K562 (cell line): ENCODE results near the gene BEND6. TPM values are rescaled to one million over a fixed set of nuclear protein-coding genes. Genes with fewer than 3 reads are reported as not detected.

Source experiments
- DNMT1 ChIP-seq: fragments of 450-650 bp; IDR thresholded peaks from 2 replicates; pipeline ENCODE4 v1.6.1; 2016; ENCODE audit warnings: antibody characterized with exemption, mild to moderate bottlenecking
- KDM5B ChIP-seq: fragments of 200-600 bp; sonication (generic); IDR thresholded peaks from 2 replicates; pipeline ENCODE4 v1.6.1; 2012; ENCODE audit warnings: low read depth, mild to moderate bottlenecking, moderate library complexity, low read length, control low read depth, inconsistent platforms; ENCODE audit not compliant: insufficient replicate concordance
- REST ChIP-seq, 2 experiments: fragments of 450-650 bp; formaldehyde crosslinking in 1 of 2; IDR thresholded peaks; 2 replicates each; pipeline versions ENCODE4 v1.4.0 to v1.6.1; 2014 to 2020; ENCODE audit warnings: mild to moderate bottlenecking in 2 of 2, borderline replicate concordance in 1 of 2, low read depth in 1 of 2
- YY1 ChIP-seq, 3 experiments: IDR thresholded peaks; 2 replicates each; pipeline ENCODE4 v1.6.1; 2011; ENCODE audit warnings: low read length in 2 of 3, mild to moderate bottlenecking in 2 of 3, moderate library complexity in 2 of 3, borderline replicate concordance in 1 of 3, control low read depth in 1 of 3, low read depth in 1 of 3; ENCODE audit not compliant: insufficient read depth in 3 of 3, insufficient replicate concordance in 2 of 3, control insufficient read depth in 1 of 3, insufficient read length in 1 of 3; ENCODE audit errors: extremely low read depth in 1 of 3
- ZNF311 ChIP-seq: fragments of 250-450 bp; sonication (Bioruptor Pico); IDR thresholded peaks from 2 replicates; pipeline ENCODE4 v1.4.0; 2020; ENCODE audit warnings: mild to moderate bottlenecking, moderate library complexity
- ZNF589 ChIP-seq: fragments of 200-800 bp; sonication (Bioruptor generic); IDR thresholded peaks from 2 replicates; pipeline ENCODE4 v1.6.1; 2016; ENCODE audit warnings: low read depth, missing genetic modification characterization, missing compliant biosample characterization
- polyA plus RNA-seq, 8 experiments: library from polyadenylated mRNA; depleted of rRNA in 4 of 8; stranded (reverse) in 5 of 8; unstranded in 3 of 8; fragments of >200 nt; fragmentation: Nextera tagmentation in 2 of 8; fragmentation: Illumina TruSeq in 1 of 8; extraction: Ambion mirVana in 2 of 8; extraction: Trizol in 1 of 8; gene quantifications; 2 replicates each; pipeline versions ENCODE4 v1.2.1 to v1.2.3, GENCODE V29; 2011 to 2014; ENCODE audit warnings: inconsistent platforms in 1 of 8, missing spikeins in 1 of 8
- total RNA-seq, 7 experiments: library from RNA; depleted of rRNA in 6 of 7; stranded (reverse); fragments of >200 nt in 6 of 7; fragmentation: Illumina TruSeq in 2 of 7; extraction: Trizol in 2 of 7; gene quantifications; 2 replicates each; pipeline versions ENCODE4 v1.2.1 to v1.2.3, GENCODE V29; 2011 to 2021; ENCODE audit warnings: low replicate concordance in 1 of 7
- TF ChIP-seq, protein P1 (sequence below): sonication (generic); formaldehyde crosslinking; IDR thresholded peaks from 2 replicates; pipeline ENCODE4 v1.8.0; 2022; ENCODE audit warnings: mild to moderate bottlenecking, missing genetic modification reagents
- TF ChIP-seq, protein P2 (sequence below): fragments of 450-650 bp; formaldehyde crosslinking; IDR thresholded peaks from 2 replicates; pipeline ENCODE4 v1.4.0; 2020; ENCODE audit warnings: mild to moderate bottlenecking, moderate library complexity

Gene BEND6
- total and polyA plus RNA-seq, 9 of the 15 experiments (the other 6 are each of a cell fraction or from before 2014, with no cell fraction given): 0.37 to 4.0 (median 1.1) TPM

DNA sequence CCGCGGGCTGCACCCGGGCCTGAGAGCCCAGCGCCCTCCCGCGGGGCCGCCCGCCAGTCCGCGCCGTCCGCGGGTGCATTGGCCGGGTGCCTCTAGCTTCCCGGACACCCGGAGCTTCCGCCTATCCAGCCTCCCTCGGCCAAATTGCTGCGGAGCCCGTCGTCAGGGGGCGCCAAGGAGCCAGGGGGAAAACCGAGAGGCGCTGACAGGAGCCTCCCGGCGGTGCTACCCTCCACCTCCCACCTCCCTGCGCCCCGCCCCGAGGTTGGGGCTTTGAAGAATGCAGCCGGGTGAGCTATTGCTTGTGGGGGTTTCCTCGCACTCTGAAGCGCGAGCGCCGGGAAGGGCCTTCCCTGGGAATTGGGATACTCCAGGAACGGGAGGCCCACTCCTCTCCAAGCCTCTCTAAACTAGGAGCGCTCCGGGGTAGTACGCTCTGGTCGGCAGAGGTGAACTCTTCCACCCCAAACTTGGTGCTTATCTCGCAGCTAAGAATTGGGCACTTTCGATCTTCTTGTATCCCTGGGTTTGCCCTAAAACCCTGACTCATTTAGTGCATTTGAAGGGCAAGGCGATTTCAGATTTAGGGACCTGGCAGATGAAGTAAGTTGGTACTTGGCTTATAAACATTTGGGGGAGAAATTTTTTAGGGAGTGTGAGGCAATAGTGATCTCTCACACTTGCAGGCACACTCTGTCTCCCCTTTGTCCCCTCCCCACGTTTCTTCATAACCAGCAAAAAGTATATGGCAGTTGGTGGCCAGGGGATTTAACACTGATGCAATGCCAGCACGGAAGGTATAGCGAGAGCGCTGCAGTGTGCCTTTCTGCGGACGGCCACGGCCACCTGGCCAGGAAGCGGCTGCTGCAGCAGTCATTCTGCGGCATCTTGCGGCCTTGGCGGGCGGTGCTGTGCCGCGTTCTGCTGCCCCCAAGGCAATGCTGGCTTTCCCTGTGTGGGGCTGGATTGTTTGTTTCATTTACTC is 556 bp downstream of the BEND6 start (continued):
- TF ChIP-seq, protein P1, sequence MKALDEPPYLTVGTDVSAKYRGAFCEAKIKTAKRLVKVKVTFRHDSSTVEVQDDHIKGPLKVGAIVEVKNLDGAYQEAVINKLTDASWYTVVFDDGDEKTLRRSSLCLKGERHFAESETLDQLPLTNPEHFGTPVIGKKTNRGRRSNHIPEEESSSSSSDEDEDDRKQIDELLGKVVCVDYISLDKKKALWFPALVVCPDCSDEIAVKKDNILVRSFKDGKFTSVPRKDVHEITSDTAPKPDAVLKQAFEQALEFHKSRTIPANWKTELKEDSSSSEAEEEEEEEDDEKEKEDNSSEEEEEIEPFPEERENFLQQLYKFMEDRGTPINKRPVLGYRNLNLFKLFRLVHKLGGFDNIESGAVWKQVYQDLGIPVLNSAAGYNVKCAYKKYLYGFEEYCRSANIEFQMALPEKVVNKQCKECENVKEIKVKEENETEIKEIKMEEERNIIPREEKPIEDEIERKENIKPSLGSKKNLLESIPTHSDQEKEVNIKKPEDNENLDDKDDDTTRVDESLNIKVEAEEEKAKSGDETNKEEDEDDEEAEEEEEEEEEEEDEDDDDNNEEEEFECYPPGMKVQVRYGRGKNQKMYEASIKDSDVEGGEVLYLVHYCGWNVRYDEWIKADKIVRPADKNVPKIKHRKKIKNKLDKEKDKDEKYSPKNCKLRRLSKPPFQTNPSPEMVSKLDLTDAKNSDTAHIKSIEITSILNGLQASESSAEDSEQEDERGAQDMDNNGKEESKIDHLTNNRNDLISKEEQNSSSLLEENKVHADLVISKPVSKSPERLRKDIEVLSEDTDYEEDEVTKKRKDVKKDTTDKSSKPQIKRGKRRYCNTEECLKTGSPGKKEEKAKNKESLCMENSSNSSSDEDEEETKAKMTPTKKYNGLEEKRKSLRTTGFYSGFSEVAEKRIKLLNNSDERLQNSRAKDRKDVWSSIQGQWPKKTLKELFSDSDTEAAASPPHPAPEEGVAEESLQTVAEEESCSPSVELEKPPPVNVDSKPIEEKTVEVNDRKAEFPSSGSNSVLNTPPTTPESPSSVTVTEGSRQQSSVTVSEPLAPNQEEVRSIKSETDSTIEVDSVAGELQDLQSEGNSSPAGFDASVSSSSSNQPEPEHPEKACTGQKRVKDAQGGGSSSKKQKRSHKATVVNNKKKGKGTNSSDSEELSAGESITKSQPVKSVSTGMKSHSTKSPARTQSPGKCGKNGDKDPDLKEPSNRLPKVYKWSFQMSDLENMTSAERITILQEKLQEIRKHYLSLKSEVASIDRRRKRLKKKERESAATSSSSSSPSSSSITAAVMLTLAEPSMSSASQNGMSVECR (CRISPR knock-in tag): peak; percentile 61; the same call in 1 of the 2 replicates
- TF ChIP-seq DNMT1 (no peak), YY1 (IDR thresholded peaks at IDR 0.05; ENCODE audit: borderline replicate concordance in 1 of 3, control insufficient read depth in 1 of 3, extremely low read depth in 1 of 3, insufficient read depth in 3 of 3, insufficient read length in 1 of 3, insufficient replicate concordance in 2 of 3, low read depth in 1 of 3, low read length in 2 of 3) (peak in 2 of 3 experiments; percentile 58 to 82), KDM5B (peak; percentile 37), ZNF311 (CRISPR knock-in tag) (no peak), ZNF589 (CRISPR knock-in tag) (no peak), REST (IDR thresholded peaks at IDR 0.05; ENCODE audit: borderline replicate concordance) (peak; percentile 68), REST (CRISPR knock-in tag; IDR thresholded peaks at IDR 0.05; ENCODE audit: low read depth) (no peak)
- TF ChIP-seq, protein P2, sequence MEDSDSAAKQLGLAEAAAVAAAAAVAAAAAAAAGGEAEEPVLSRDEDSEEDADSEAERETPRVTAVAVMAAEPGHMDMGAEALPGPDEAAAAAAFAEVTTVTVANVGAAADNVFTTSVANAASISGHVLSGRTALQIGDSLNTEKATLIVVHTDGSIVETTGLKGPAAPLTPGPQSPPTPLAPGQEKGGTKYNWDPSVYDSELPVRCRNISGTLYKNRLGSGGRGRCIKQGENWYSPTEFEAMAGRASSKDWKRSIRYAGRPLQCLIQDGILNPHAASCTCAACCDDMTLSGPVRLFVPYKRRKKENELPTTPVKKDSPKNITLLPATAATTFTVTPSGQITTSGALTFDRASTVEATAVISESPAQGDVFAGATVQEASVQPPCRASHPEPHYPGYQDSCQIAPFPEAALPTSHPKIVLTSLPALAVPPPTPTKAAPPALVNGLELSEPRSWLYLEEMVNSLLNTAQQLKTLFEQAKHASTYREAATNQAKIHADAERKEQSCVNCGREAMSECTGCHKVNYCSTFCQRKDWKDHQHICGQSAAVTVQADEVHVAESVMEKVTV: peak; percentile 42
